H1 (cell line): ENCODE results near the gene PTH1R. TPM values are rescaled to one million over a fixed set of nuclear protein-coding genes. Genes with fewer than 3 reads are reported as not detected.

Experiments
- FOSL1 ChIP-seq: IDR thresholded peaks from 2 replicates; pipeline ENCODE4 v1.6.1; 2011; ENCODE audit warnings: mild to moderate bottlenecking, low read depth, low read length, moderate library complexity; ENCODE audit not compliant: insufficient read depth
- MAFK ChIP-seq: IDR thresholded peaks from 2 replicates; pipeline ENCODE4 v1.6.1; 2012; ENCODE audit warnings: low read depth, mild to moderate bottlenecking, improper control_type of control experiment, low read length
- POLR2AphosphoS5 ChIP-seq: IDR thresholded peaks from 2 replicates; pipeline ENCODE4 v1.6.1; 2011; ENCODE audit warnings: low read depth, low read length
- TAF1 ChIP-seq: IDR thresholded peaks from 2 replicates; pipeline ENCODE4 v1.6.1; 2011; ENCODE audit warnings: mild to moderate bottlenecking, low read depth, low read length
- TEAD4 ChIP-seq: IDR thresholded peaks from 2 replicates; pipeline ENCODE4 v1.6.1; 2012; ENCODE audit warnings: low read depth, low read length, inconsistent platforms, mixed read lengths
- polyA plus RNA-seq, 7 experiments: library from polyadenylated mRNA; depleted of rRNA in 3 of 7; stranded (reverse) in 5 of 7; unstranded in 2 of 7; fragments of >200 nt in 5 of 7; fragments of 200-250 nt in 2 of 7; gene quantifications; 1 replicate in 5 of 7; 2 replicates in 1 of 7; 4 replicates in 1 of 7; pipeline versions ENCODE4 v1.2.1 to v1.2.3, GENCODE V29; 2011 to 2013; ENCODE audit warnings: missing spikeins in 2 of 7, mixed read lengths in 2 of 7
- total RNA-seq: library from RNA; stranded (reverse); fragmentation: NEBNext Ultra II Directional; extraction: Animal tissue kit (Norgen Biotek cat#: 25700); gene quantifications from 2 replicates; pipeline ENCODE4 v1.2.1, GENCODE V29; 2021
- TF ChIP-seq, protein P1 (sequence below), 3 experiments: IDR thresholded peaks; 1 replicate in 2 of 3; 2 replicates in 1 of 3; pipeline versions ENCODE4 v1.5.1 to v1.6.1; 2011; ENCODE audit warnings: low read length in 3 of 3, mild to moderate bottlenecking in 3 of 3, inconsistent platforms in 2 of 3, low read depth in 1 of 3, moderate library complexity in 1 of 3; ENCODE audit not compliant: insufficient read depth in 1 of 3; ENCODE audit errors: control extremely low read depth in 1 of 3
- TF ChIP-seq, protein P2 (sequence below): IDR thresholded peaks from 2 replicates; pipeline ENCODE4 v1.6.1; 2012; ENCODE audit warnings: inconsistent platforms
- TF ChIP-seq, protein P3 (sequence below): IDR thresholded peaks from 2 replicates; pipeline ENCODE4 v1.6.1; 2012; ENCODE audit warnings: inconsistent platforms

PTH1R gene
- total and polyA plus RNA-seq, 2 of the 8 experiments (the other 6 are each of a cell fraction or from before 2014, with no cell fraction given) = 0.57 to 1.5 TPM

DNA sequence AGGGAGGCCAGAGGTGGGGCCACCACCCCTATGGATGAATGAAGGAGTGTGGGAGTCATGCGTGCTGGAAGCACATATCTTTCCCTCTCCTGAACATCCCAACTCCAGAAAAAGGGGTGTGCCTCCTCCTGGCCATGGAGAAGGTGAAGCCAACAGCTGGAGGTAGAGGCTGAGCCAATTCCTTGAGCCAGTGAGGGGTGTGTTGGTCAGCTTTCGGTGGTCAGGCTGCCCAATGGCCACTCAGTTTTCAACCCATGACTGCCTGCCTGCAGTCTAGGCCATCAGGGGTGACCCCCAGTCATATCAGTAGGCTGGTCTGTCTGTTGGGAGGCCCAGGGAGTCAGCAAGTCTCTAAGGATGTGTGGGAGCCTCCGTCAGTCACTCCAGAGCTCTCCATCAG is 13.6 kb downstream of the PTH1R start (continued):
- TF ChIP-seq, protein P1, sequence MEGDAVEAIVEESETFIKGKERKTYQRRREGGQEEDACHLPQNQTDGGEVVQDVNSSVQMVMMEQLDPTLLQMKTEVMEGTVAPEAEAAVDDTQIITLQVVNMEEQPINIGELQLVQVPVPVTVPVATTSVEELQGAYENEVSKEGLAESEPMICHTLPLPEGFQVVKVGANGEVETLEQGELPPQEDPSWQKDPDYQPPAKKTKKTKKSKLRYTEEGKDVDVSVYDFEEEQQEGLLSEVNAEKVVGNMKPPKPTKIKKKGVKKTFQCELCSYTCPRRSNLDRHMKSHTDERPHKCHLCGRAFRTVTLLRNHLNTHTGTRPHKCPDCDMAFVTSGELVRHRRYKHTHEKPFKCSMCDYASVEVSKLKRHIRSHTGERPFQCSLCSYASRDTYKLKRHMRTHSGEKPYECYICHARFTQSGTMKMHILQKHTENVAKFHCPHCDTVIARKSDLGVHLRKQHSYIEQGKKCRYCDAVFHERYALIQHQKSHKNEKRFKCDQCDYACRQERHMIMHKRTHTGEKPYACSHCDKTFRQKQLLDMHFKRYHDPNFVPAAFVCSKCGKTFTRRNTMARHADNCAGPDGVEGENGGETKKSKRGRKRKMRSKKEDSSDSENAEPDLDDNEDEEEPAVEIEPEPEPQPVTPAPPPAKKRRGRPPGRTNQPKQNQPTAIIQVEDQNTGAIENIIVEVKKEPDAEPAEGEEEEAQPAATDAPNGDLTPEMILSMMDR (IDR thresholded peaks at IDR 0.05; ENCODE audit: control extremely low read depth in 1 of 3, insufficient read depth in 1 of 3, low read depth in 1 of 3, low read length in 3 of 3) = no peak
- TF ChIP-seq, protein P2, sequence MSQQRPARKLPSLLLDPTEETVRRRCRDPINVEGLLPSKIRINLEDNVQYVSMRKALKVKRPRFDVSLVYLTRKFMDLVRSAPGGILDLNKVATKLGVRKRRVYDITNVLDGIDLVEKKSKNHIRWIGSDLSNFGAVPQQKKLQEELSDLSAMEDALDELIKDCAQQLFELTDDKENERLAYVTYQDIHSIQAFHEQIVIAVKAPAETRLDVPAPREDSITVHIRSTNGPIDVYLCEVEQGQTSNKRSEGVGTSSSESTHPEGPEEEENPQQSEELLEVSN = no peak
- TF ChIP-seq TEAD4 = no peak
- TF ChIP-seq FOSL1 = no peak
- TF ChIP-seq TAF1 = no peak
- no peak for TF ChIP-seq POLR2AphosphoS5
- no peak for TF ChIP-seq MAFK
- TF ChIP-seq, protein P3, sequence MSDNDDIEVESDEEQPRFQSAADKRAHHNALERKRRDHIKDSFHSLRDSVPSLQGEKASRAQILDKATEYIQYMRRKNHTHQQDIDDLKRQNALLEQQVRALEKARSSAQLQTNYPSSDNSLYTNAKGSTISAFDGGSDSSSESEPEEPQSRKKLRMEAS = no peak
